ENCODE results near the gene LSP1. TPM values are rescaled to one million over a fixed set of nuclear protein-coding genes. Genes with fewer than 3 reads are reported as not detected.

The LSP1 gene
- polyA plus RNA-seq, 1 donor from 2014 or later: not detected

DNA sequence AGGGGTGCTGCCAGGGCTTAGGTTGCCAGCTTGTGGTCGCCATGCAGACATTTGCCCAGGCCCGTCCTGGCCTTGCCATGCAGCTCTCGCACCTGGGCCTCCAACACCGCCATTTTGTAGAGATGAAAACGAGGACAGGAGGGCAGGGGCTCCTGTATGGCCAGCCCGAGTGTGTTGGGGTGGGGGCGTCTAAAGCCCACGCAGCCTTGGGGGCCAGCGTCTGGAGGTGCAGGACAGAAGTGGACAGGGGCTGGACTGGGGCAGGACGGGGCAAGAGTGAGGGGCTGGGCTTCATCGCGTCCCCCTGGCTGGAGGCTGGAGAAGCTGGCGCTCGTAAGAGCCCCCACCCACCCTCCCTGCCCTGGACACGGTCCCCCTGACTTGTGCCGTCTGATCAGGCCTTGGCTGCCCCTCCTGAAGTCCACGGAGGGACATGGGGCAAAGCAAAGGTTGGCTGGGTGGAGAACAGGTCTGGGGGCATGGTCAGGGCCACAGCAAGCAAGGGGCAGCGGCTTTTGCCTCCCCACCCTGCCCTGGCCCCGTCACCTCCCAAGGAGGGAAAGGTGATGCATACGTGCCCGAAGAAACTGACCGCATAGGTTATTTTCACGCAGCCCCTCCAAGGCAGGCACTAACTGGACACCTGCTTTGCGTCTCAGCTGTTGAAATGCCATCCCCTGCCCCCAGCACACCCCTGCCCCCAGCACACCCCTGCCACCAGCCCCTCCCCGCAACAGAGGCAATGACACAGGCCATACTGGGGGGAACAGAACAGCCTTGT, 67.4 kb downstream of the LSP1 start:
- Histone ChIP-seq H3K36me3 (ENCODE audit: insufficient read depth, low read length) (no peaks in the 10 kb centered on the region), H3K27ac (ENCODE audit: low read length) (no peak overlapping the region), H3F3A (ENCODE audit: insufficient read depth, low read length, poor library complexity, severe bottlenecking) (no peaks in the 10 kb centered on the region), H3K9ac (ENCODE audit: low read length) (no peak overlapping the region), H3K27me3 (ENCODE audit: insufficient read depth, low read depth, low read length) (no peaks in the 10 kb centered on the region), H3K4me3 (ENCODE audit: low read length) (no peak overlapping the region), H2AFZ (ENCODE audit: low read depth, low read length) (no peak overlapping the region), H4K20me1 (ENCODE audit: insufficient read depth) (no peaks in the 10 kb centered on the region), H3K79me2 (replicated peaks; ENCODE audit: insufficient read depth, low read length) (no peaks in the 10 kb centered on the region), H3K4me2 (ENCODE audit: low read length) (no peak overlapping the region), H3K9me3 (ENCODE audit: low read length) (no peaks in the 10 kb centered on the region), H3K9me2 (ENCODE audit: insufficient read depth, low read length) (no peaks in the 10 kb centered on the region)
- TF ChIP-seq SMC3 (conservative IDR thresholded peaks at IDR 0.05; ENCODE audit: poor library complexity) (no peak), RAD21 (conservative IDR thresholded peaks at IDR 0.05) (no peak), EZH2 (IDR thresholded peaks at IDR 0.05; ENCODE audit: borderline replicate concordance, insufficient read depth, low read length, poor library complexity, severe bottlenecking) (no peak), POLR2AphosphoS5 (IDR thresholded peaks at IDR 0.05) (no peak)
- TF ChIP-seq, protein P1, sequence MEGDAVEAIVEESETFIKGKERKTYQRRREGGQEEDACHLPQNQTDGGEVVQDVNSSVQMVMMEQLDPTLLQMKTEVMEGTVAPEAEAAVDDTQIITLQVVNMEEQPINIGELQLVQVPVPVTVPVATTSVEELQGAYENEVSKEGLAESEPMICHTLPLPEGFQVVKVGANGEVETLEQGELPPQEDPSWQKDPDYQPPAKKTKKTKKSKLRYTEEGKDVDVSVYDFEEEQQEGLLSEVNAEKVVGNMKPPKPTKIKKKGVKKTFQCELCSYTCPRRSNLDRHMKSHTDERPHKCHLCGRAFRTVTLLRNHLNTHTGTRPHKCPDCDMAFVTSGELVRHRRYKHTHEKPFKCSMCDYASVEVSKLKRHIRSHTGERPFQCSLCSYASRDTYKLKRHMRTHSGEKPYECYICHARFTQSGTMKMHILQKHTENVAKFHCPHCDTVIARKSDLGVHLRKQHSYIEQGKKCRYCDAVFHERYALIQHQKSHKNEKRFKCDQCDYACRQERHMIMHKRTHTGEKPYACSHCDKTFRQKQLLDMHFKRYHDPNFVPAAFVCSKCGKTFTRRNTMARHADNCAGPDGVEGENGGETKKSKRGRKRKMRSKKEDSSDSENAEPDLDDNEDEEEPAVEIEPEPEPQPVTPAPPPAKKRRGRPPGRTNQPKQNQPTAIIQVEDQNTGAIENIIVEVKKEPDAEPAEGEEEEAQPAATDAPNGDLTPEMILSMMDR (IDR thresholded peaks at IDR 0.05; ENCODE audit: poor library complexity, severe bottlenecking): no peak
- TF ChIP-seq, protein P2, sequence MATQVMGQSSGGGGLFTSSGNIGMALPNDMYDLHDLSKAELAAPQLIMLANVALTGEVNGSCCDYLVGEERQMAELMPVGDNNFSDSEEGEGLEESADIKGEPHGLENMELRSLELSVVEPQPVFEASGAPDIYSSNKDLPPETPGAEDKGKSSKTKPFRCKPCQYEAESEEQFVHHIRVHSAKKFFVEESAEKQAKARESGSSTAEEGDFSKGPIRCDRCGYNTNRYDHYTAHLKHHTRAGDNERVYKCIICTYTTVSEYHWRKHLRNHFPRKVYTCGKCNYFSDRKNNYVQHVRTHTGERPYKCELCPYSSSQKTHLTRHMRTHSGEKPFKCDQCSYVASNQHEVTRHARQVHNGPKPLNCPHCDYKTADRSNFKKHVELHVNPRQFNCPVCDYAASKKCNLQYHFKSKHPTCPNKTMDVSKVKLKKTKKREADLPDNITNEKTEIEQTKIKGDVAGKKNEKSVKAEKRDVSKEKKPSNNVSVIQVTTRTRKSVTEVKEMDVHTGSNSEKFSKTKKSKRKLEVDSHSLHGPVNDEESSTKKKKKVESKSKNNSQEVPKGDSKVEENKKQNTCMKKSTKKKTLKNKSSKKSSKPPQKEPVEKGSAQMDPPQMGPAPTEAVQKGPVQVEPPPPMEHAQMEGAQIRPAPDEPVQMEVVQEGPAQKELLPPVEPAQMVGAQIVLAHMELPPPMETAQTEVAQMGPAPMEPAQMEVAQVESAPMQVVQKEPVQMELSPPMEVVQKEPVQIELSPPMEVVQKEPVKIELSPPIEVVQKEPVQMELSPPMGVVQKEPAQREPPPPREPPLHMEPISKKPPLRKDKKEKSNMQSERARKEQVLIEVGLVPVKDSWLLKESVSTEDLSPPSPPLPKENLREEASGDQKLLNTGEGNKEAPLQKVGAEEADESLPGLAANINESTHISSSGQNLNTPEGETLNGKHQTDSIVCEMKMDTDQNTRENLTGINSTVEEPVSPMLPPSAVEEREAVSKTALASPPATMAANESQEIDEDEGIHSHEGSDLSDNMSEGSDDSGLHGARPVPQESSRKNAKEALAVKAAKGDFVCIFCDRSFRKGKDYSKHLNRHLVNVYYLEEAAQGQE (IDR thresholded peaks at IDR 0.05; ENCODE audit: borderline replicate concordance): no peak

DNA sequence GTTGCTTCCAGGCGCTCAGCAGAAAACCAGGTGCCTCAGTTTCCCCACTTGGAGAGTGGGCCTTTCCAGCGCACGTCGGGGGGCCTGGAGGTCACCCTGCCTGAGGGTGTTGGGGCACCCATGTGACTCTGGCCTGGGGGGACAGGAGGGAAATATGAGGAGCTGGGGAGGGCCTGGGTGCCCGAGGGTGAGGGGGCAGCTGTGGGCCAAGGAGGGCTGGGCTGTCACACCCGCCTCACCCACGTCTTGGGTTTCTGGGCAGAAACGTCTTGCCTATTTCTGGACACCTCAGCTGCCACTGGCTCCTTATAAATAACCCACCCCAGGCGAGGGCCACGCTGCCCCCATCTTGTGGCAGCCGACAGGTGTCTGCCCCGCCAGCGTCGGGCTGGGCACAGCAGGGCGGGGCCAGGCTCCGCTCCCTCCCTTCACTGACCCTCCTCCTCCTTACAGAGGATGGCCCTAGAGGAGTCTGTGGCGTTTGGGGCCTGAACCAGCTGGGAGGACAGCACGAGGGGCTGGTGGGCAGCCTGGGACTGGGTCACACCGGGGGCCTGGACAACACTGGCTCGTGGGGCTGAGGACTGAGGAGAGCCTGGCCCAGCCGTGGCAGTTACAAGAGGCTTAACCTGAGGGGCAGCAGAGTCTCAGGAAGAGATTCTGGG, 68.2 kb downstream of the LSP1 start:
- no peak for TF ChIP-seq MXI1 (conservative IDR thresholded peaks at IDR 0.05; ENCODE audit: poor library complexity, severe bottlenecking)
- TF ChIP-seq, protein P2 (IDR thresholded peaks at IDR 0.05; ENCODE audit: borderline replicate concordance): no peak
- no peak for TF ChIP-seq EP300 (conservative IDR thresholded peaks at IDR 0.05; ENCODE audit: poor library complexity, severe bottlenecking)
- TF ChIP-seq POLR2AphosphoS5 (IDR thresholded peaks at IDR 0.05): no peak
- TF ChIP-seq SMC3 (conservative IDR thresholded peaks at IDR 0.05; ENCODE audit: poor library complexity): no peak
- no peak for TF ChIP-seq TAF1 (IDR thresholded peaks at IDR 0.05; ENCODE audit: low read depth)
- no peak for TF ChIP-seq RAD21 (conservative IDR thresholded peaks at IDR 0.05)
- TF ChIP-seq EZH2 (IDR thresholded peaks at IDR 0.05; ENCODE audit: borderline replicate concordance, insufficient read depth, low read length, poor library complexity, severe bottlenecking): no peak
- H4K20me1 ChIP-seq (ENCODE audit: insufficient read depth): no peaks in the 10 kb centered on the region
- H3F3A ChIP-seq (ENCODE audit: insufficient read depth, low read length, poor library complexity, severe bottlenecking): no peaks in the 10 kb centered on the region
- H3K4me3 ChIP-seq (ENCODE audit: low read length): no peak overlapping the region
- H3K36me3 ChIP-seq (ENCODE audit: insufficient read depth, low read length): no peaks in the 10 kb centered on the region
- H3K27me3 ChIP-seq (ENCODE audit: insufficient read depth, low read depth, low read length): no peaks in the 10 kb centered on the region
- H3K9me3 ChIP-seq (ENCODE audit: low read length): no peaks in the 10 kb centered on the region
- H3K79me2 ChIP-seq (replicated peaks; ENCODE audit: insufficient read depth, low read length): no peaks in the 10 kb centered on the region
- no peak overlapping the region for H3K27ac ChIP-seq (ENCODE audit: low read length)
- no peak overlapping the region for H3K9ac ChIP-seq (ENCODE audit: low read length)
- no peaks in the 10 kb centered on the region for H3K9me2 ChIP-seq (ENCODE audit: insufficient read depth, low read length)
- H3K4me2 ChIP-seq (ENCODE audit: low read length): no peak overlapping the region
- H2AFZ ChIP-seq (ENCODE audit: low read depth, low read length): no peak overlapping the region

Data from neural cell (in vitro differentiated cells).